C4-2B (cell line): ENCODE measurements around the gene MDH2.

Source experiments
- ZFX ChIP-seq: fragments of 450-650 bp; IDR thresholded peaks from 2 replicates; pipeline ENCODE4 v1.6.1; 2017
- TF ChIP-seq, protein P1 (sequence below): fragments of 450-650 bp; conservative IDR thresholded peaks from 2 replicates; pipeline ENCODE4 v1.5.1; 2017; ENCODE audit warnings: mild to moderate bottlenecking

DNA sequence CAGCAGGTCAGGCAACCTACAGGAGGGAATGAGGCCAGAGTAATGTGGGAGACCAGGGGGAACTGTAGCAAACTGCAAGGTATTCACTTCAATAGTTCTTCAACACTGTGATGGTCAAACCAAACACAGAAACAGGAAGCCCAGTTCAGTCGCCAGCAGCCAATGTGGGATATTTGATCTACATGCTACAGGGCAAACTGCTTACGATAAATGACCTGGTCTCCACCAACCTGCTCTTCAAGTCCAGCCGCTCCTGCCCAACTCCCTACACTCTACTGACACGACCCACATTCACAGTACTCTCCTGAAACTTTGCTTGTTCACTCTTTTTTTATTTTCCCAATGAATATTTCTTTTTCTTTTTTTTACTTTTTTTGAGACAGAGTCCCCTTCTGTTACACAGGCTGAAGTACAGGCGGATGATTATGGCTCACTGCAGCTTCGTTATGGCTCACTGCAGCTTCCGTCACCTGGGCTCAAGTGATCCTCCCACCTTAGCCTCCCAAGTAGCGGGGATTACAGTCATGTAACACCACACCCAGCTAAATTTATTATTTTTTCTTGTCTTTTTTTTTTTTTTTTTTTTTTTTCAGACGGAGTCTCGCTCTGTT lies 42.1 kb downstream of the MDH2 start:
- TF ChIP-seq, protein P1, sequence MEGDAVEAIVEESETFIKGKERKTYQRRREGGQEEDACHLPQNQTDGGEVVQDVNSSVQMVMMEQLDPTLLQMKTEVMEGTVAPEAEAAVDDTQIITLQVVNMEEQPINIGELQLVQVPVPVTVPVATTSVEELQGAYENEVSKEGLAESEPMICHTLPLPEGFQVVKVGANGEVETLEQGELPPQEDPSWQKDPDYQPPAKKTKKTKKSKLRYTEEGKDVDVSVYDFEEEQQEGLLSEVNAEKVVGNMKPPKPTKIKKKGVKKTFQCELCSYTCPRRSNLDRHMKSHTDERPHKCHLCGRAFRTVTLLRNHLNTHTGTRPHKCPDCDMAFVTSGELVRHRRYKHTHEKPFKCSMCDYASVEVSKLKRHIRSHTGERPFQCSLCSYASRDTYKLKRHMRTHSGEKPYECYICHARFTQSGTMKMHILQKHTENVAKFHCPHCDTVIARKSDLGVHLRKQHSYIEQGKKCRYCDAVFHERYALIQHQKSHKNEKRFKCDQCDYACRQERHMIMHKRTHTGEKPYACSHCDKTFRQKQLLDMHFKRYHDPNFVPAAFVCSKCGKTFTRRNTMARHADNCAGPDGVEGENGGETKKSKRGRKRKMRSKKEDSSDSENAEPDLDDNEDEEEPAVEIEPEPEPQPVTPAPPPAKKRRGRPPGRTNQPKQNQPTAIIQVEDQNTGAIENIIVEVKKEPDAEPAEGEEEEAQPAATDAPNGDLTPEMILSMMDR: no peak
- TF ChIP-seq ZFX: no peak
